SK-N-SH (cell line): ENCODE data around the gene CDHR4. TPM values are rescaled to one million over a fixed set of nuclear protein-coding genes. Genes with fewer than 3 reads are reported as not detected.

Experiments
- CTCF ChIA-PET: fragments of 300-600, 350-600 bp; formaldehyde crosslinking; extraction: SDS; loops from one replicate; lab custom pipeline; 2021; lab: Yijun Ruan, JAX
- POLR2A ChIA-PET: fragments of 350-600 bp; sonication (Branson Sonifier 250); formaldehyde crosslinking; extraction: SDS; loops from one replicate; lab custom pipeline; 2020; ENCODE audit warnings: antibody characterized with exemption, inconsistent platforms; lab: Yijun Ruan, JAX
- DNase-seq: peaks from one replicate; pipeline ENCODE4 v3.0.0; 2012
- H2AFZ ChIP-seq: fragments of 200-600 bp; sonication (generic); 2 replicates; pipeline ENCODE4 v1.8.1; 2016; ENCODE audit warnings: antibody characterized with exemption, mild to moderate bottlenecking, low read depth
- H3F3A ChIP-seq: fragments of 200-600 bp; sonication (generic); replicated peaks from 2 replicates; pipeline ENCODE3; 2016; ENCODE audit warnings: antibody characterized with exemption, mild to moderate bottlenecking; ENCODE audit not compliant: insufficient read depth
- H3K27ac ChIP-seq, 2 experiments: fragments of 200-500 bp in 1 of 2; fragments of 200-600 bp in 1 of 2; sonication (Bioruptor generic) in 1 of 2; sonication (generic), shearing (Covaris generic) in 1 of 2; 2 replicates each; pipeline versions ENCODE4 v1.5.1 to v1.6.1; 2014 to 2016; ENCODE audit warnings: low read depth in 2 of 2, inconsistent platforms in 1 of 2, low read length in 1 of 2, mild to moderate bottlenecking in 1 of 2, mixed read lengths in 1 of 2
- H3K27me3 ChIP-seq: fragments of 200-600 bp; sonication (generic), shearing (Covaris generic); 2 replicates; pipeline ENCODE4 v1.6.1; 2016; ENCODE audit warnings: mixed run types; ENCODE audit not compliant: insufficient read depth
- H3K36me3 ChIP-seq, 2 experiments: fragments of 200-500 bp in 1 of 2; fragments of 200-600 bp in 1 of 2; sonication (Bioruptor generic) in 1 of 2; sonication (generic) in 1 of 2; replicated peaks in 1 of 2; 2 replicates each; pipeline versions ENCODE3 to v1.5.1; 2014 to 2016; ENCODE audit warnings: low read length in 1 of 2, mild to moderate bottlenecking in 1 of 2; ENCODE audit not compliant: insufficient read depth in 2 of 2, control insufficient read depth in 1 of 2
- H3K4me1 ChIP-seq, 2 experiments: fragments of 200-500 bp in 1 of 2; fragments of 200-600 bp in 1 of 2; sonication (Bioruptor generic) in 1 of 2; sonication (generic), shearing (Covaris generic) in 1 of 2; 2 replicates each; pipeline versions ENCODE4 v1.5.1 to v1.6.1; 2014 to 2016; ENCODE audit warnings: low read depth in 1 of 2, low read length in 1 of 2, mixed run types in 1 of 2; ENCODE audit not compliant: insufficient read depth in 2 of 2, control insufficient read depth in 1 of 2
- H3K4me2 ChIP-seq: fragments of 200-600 bp; sonication (generic), shearing (Covaris generic); 2 replicates; pipeline ENCODE4 v1.6.1; 2017; ENCODE audit warnings: mixed run types
- H3K4me3 ChIP-seq, 2 experiments: fragments of 200-500 bp in 1 of 2; fragments of 200-600 bp in 1 of 2; sonication (Bioruptor generic) in 1 of 2; sonication (generic), shearing (Covaris generic) in 1 of 2; 2 replicates each; pipeline versions ENCODE4 v1.5.1 to v1.8.1; 2014 to 2016; ENCODE audit warnings: low read depth in 2 of 2, inconsistent platforms in 1 of 2, low read length in 1 of 2, mild to moderate bottlenecking in 1 of 2, mixed read lengths in 1 of 2, moderate library complexity in 1 of 2
- H3K79me2 ChIP-seq: fragments of 200-600 bp; sonication (generic); 2 replicates; pipeline ENCODE4 v1.8.1; 2017; ENCODE audit warnings: mild to moderate bottlenecking; ENCODE audit not compliant: insufficient read depth
- H3K9ac ChIP-seq: fragments of 200-600 bp; sonication (generic); 2 replicates; pipeline ENCODE4 v1.6.1; 2017; ENCODE audit warnings: mixed run types
- H3K9me2 ChIP-seq: fragments of 200-600 bp; sonication (generic); 2 replicates; pipeline ENCODE4 v1.6.1; 2017; ENCODE audit warnings: mixed run types
- H3K9me3 ChIP-seq: fragments of 200-600 bp; sonication (generic); 2 replicates; pipeline ENCODE4 v1.6.1; 2017; ENCODE audit warnings: mixed run types, mild to moderate bottlenecking, moderate library complexity
- H4K20me1 ChIP-seq: fragments of 200-600 bp; sonication (generic); 2 replicates; pipeline ENCODE4 v1.6.1; 2017; ENCODE audit warnings: mild to moderate bottlenecking, mixed run types; ENCODE audit not compliant: insufficient read depth
- CTCF ChIP-seq: fragments of 200-600 bp; sonication (generic); IDR thresholded peaks from 2 replicates; pipeline ENCODE4 v1.6.1; 2017; ENCODE audit warnings: antibody characterized with exemption, mild to moderate bottlenecking, moderate library complexity
- ELF1 ChIP-seq: IDR thresholded peaks from 2 replicates; pipeline ENCODE4 v1.4.0; 2012
- EP300 ChIP-seq, 2 experiments: IDR thresholded peaks; 2 replicates each; pipeline versions ENCODE4 v1.4.0 to v1.6.1; 2012; ENCODE audit warnings: borderline replicate concordance in 1 of 2, low read depth in 1 of 2, low read length in 1 of 2
- FOXM1 ChIP-seq: IDR thresholded peaks from 2 replicates; pipeline ENCODE4 v1.4.0; 2012; ENCODE audit warnings: low read depth, mild to moderate bottlenecking
- MAX ChIP-seq: IDR thresholded peaks from 2 replicates; pipeline ENCODE4 v1.4.0; 2012; ENCODE audit warnings: low read depth
- MEF2A ChIP-seq: IDR thresholded peaks from 2 replicates; pipeline ENCODE4 v1.4.0; 2012; ENCODE audit warnings: low read depth, borderline replicate concordance
- NFIC ChIP-seq: IDR thresholded peaks from 2 replicates; pipeline ENCODE4 v1.4.0; 2012; ENCODE audit warnings: borderline replicate concordance
- POLR2AphosphoS5 ChIP-seq: IDR thresholded peaks from 2 replicates; pipeline ENCODE4 v1.6.1; 2012; ENCODE audit warnings: low read depth, low read length
- RAD21 ChIP-seq: IDR thresholded peaks from 2 replicates; pipeline ENCODE4 v1.6.1; 2012; ENCODE audit warnings: mild to moderate bottlenecking, low read length
- RCOR1 ChIP-seq: fragments of 150-350 bp; IDR thresholded peaks from 2 replicates; pipeline ENCODE4 v1.6.1; 2017; ENCODE audit warnings: antibody characterized with exemption, low read length
- RXRA ChIP-seq: IDR thresholded peaks from 2 replicates; pipeline ENCODE4 v1.4.0; 2012; ENCODE audit warnings: low read depth, mild to moderate bottlenecking, borderline replicate concordance
- SIN3A ChIP-seq: IDR thresholded peaks from 2 replicates; pipeline ENCODE4 v1.6.1; 2012; ENCODE audit warnings: low read depth, mild to moderate bottlenecking, low read length, moderate library complexity, borderline replicate concordance
- TAF1 ChIP-seq: IDR thresholded peaks from 2 replicates; pipeline ENCODE4 v1.6.1; 2012; ENCODE audit warnings: low read depth, mild to moderate bottlenecking, low read length, moderate library complexity, borderline replicate concordance
- TEAD4 ChIP-seq: IDR thresholded peaks from 2 replicates; pipeline ENCODE4 v1.4.0; 2012; ENCODE audit warnings: mild to moderate bottlenecking, borderline replicate concordance; ENCODE audit not compliant: insufficient read depth
- USF2 ChIP-seq: fragments of 150-350 bp; IDR thresholded peaks from 2 replicates; pipeline ENCODE4 v1.6.1; 2017; ENCODE audit warnings: antibody characterized with exemption, low read length, low read depth, borderline replicate concordance
- YY1 ChIP-seq: IDR thresholded peaks from 2 replicates; pipeline ENCODE4 v1.4.0; 2012; ENCODE audit warnings: low read depth, mild to moderate bottlenecking
- ZBTB33 ChIP-seq: IDR thresholded peaks from 2 replicates; pipeline ENCODE4 v1.4.0; 2012; ENCODE audit warnings: low read depth, borderline replicate concordance
- whole genome bisulfite sequencing: methylation state at CpG from one replicate; pipeline ENCODE4 v1.1.6; 2017; ENCODE audit warnings: low lambda C conversion rate; 5-methylcytosine and 5-hydroxymethylcytosine counted together
- polyA plus RNA-seq, 3 experiments: library from polyadenylated mRNA; depleted of rRNA; stranded (reverse); fragments of >200 nt; gene quantifications; 2 replicates each; pipeline ENCODE4 v1.2.3, GENCODE V29; 2012

The CDHR4 gene
- polyA plus RNA-seq, 1 of the 3 experiments (the other 2 are of a cell fraction) = 0.07 TPM

- no peaks in the 10 kb centered on the region for H3K27me3 ChIP-seq
- H3F3A ChIP-seq = no peaks in the 10 kb centered on the region
- H3K79me2 ChIP-seq = no peaks in the 10 kb centered on the region
- no peak for DNase-seq
- H3K4me1 ChIP-seq = peaks cover 11 to 26% of the 10 kb centered on the region in 2 experiments
- H3K4me2 ChIP-seq = no peak overlapping the region
- 89% methylated on average over 2 of the region's 2 CpGs for WGBS
- no peak overlapping the region for H3K4me3 ChIP-seq
- POLR2A ChIA-PET = no interaction called here
- no peak overlapping the region for H3K9ac ChIP-seq
- no peak overlapping the region for H3K27ac ChIP-seq
- CTCF ChIA-PET = interaction anchor here (2.2 to 17.6 kb wide), 6 partner anchors 14 to 139 kb away, joined by 7 to 386 read pairs (median 19); partner anchors contain the start of genes IP6K1 and RBM6
- no peak for TF ChIP-seq USF2
- TF ChIP-seq YY1 = no peak
- no peak for TF ChIP-seq ELF1
- TF ChIP-seq CTCF = no peak
- no peak for TF ChIP-seq SIN3A
- no peak for TF ChIP-seq NFIC
- TF ChIP-seq RXRA = no peak
- TF ChIP-seq RAD21 = no peak
- no peak for TF ChIP-seq MAX
- no peak for TF ChIP-seq EP300 (IDR thresholded peaks at IDR 0.05; ENCODE audit: borderline replicate concordance in 1 of 2, low read depth in 1 of 2, low read length in 1 of 2)
- TF ChIP-seq ZBTB33 = no peak
- TF ChIP-seq TAF1 = no peak
- TF ChIP-seq FOXM1 = no peak
- no peak for TF ChIP-seq TEAD4
- TF ChIP-seq RCOR1 = no peak
- TF ChIP-seq POLR2AphosphoS5 = no peak
- no peak for TF ChIP-seq MEF2A
- no peaks in the 10 kb centered on the region for H4K20me1 ChIP-seq
- H3K9me2 ChIP-seq = no peaks in the 10 kb centered on the region
- H3K9me3 ChIP-seq = no peaks in the 10 kb centered on the region
- no peak overlapping the region for H2AFZ ChIP-seq
- no peaks in the 10 kb centered on the region for H3K36me3 ChIP-seq
Observed at GRCh38 chr3:49801160-49801559, 1.5 kb upstream of the CDHR4 start.
